ENCODE measurements around the gene LRFN2. TPM values are rescaled to one million over a fixed set of nuclear protein-coding genes. Genes with fewer than 3 reads are reported as not detected.

The LRFN2 gene
- total and polyA plus RNA-seq, 2 of the 8 experiments (the other 6 are each of a cell fraction or from before 2014, with no cell fraction given): 2.3 TPM

DNA sequence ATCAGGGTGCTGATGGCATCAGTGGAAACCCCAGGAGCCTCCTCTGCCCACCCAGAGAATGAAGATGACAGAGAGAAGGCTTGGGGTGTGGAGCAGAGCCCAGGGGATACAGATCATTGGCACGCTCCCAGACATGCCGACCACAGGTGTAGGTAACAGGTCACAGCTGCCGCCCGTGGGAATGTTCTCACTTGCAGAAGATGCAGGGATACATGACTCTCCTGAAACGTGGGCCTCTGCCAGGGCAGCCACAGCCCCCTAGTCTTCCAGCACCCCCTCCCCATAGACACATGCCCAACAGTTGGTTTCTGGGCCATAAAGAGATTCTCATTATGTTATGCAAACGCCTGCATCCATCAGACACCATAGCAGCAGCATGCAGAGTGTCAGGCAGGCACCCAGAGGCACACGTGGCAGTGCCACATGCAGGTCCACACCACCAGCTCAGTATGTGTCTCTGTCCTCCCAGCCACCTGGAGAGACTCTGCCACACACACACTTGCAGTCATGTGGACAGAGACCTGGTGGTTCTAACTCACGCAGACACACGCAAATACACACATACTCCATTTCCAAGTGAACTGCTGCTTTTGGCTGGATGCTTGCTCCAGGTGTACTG is 45.5 kb downstream of the LRFN2 start (continued):
- TF ChIP-seq POLR2A (IDR thresholded peaks at IDR 0.05; ENCODE audit: control extremely low read depth in 1 of 2, low read depth in 2 of 2, low read length in 2 of 2) (no peak), SIRT6 (IDR thresholded peaks at IDR 0.05; ENCODE audit: low read length) (no peak), NRF1 (IDR thresholded peaks at IDR 0.05; ENCODE audit: low read depth, low read length) (no peak), TAF7 (optimal IDR thresholded peaks at IDR 0.05; ENCODE audit: borderline replicate concordance, low read depth, low read length) (no peak), SP1 (IDR thresholded peaks at IDR 0.05; ENCODE audit: low read depth, low read length) (no peak), ZNF274 (IDR thresholded peaks at IDR 0.05; ENCODE audit: borderline replicate concordance, extremely low read depth, low read length) (no peak), PHF8 (conservative IDR thresholded peaks at IDR 0.05; ENCODE audit: low read depth, low read length) (no peak), EP300 (IDR thresholded peaks at IDR 0.05; ENCODE audit: borderline replicate concordance in 1 of 2, low read depth in 2 of 2, low read length in 2 of 2) (no peak), SP2 (IDR thresholded peaks at IDR 0.05; ENCODE audit: low read length) (no peak), POLR2AphosphoS5 (IDR thresholded peaks at IDR 0.05; ENCODE audit: low read depth, low read length) (no peak)

Data from H1 (cell line).